GM12878 (cell line): ENCODE measurements around the gene GJA1. TPM values are rescaled to one million over a fixed set of nuclear protein-coding genes. Genes with fewer than 3 reads are reported as not detected.

ENCODE experiments used
- ATAC-seq: fragments of 200-7000 bp; cut with Tn5 transposase; 3 replicates; pipeline ENCODE4 v1.9.1; 2020; ENCODE audit warnings: mild to moderate bottlenecking, moderate library complexity
- BruUV-seq: library from RNA; stranded (reverse); fragments of 400-500 nt; replicated peaks from 2 replicates; lab custom pipeline; 2021; lab: Mats Ljungman, UMichigan
- CTCF ChIA-PET: fragments of 300-600 bp; sonication (Branson Sonifier 250); formaldehyde crosslinking; extraction: SDS; loops from one replicate; lab custom pipeline; 2021; ENCODE audit warnings: inconsistent platforms; lab: Yijun Ruan, JAX
- POLR2A ChIA-PET: fragments of 350-600 bp; formaldehyde crosslinking; extraction: SDS; loops from one replicate; lab custom pipeline; 2021; ENCODE audit warnings: inconsistent platforms; lab: Charles Lee
- RAD21 ChIA-PET: fragments of 300-600 bp; sonication (Branson Sonifier 250); formaldehyde crosslinking; loops from one replicate; lab custom pipeline; 2023; ENCODE audit warnings: antibody characterized with exemption; ENCODE audit not compliant: unreplicated experiment; lab: Charles Lee
- SMC1A ChIA-PET: fragments of 300-600 bp; sonication (Branson Sonifier 250); formaldehyde crosslinking; loops from one replicate; lab custom pipeline; 2023; ENCODE audit not compliant: unreplicated experiment, uncharacterized antibody; lab: Charles Lee
- DNase-seq: peaks from one replicate; pipeline ENCODE4 v3.0.0-alpha.2; 2011; ENCODE audit warnings: low read depth, low spot score
- FAIRE-seq: peaks from 3 replicates; lab custom pipeline; 2011; peaks lifted over from hg19 to GRCh38; lab: Jason Lieb, UNC
- H2AFZ ChIP-seq: 2 replicates; pipeline ENCODE4 v1.6.0; 2011; ENCODE audit warnings: low read depth, low read length, control low read depth; ENCODE audit not compliant: control insufficient read depth
- H3K27ac ChIP-seq: 2 replicates; pipeline ENCODE4 v1.5.1; 2011; ENCODE audit warnings: control low read depth; ENCODE audit not compliant: control insufficient read depth, insufficient read depth
- H3K27me3 ChIP-seq, 2 experiments: replicated peaks in 1 of 2; 2 replicates each; pipeline versions ENCODE4 v1.6.0 to v1.6.1; 2011; ENCODE audit warnings: low read length in 1 of 2; ENCODE audit not compliant: control insufficient read depth in 2 of 2, insufficient read depth in 2 of 2
- H3K36me3 ChIP-seq, 2 experiments: 2 replicates each; pipeline ENCODE4 v1.5.1; 2011; ENCODE audit warnings: low read length in 1 of 2; ENCODE audit not compliant: control insufficient read depth in 2 of 2, insufficient read depth in 2 of 2
- H3K4me1 ChIP-seq: 2 replicates; pipeline ENCODE4 v1.6.1; 2011; ENCODE audit warnings: mild to moderate bottlenecking, low read length, moderate library complexity, mixed read lengths; ENCODE audit not compliant: control insufficient read depth, insufficient read depth
- H3K4me2 ChIP-seq: 2 replicates; pipeline ENCODE4 v1.6.0; 2011; ENCODE audit warnings: control low read depth; ENCODE audit not compliant: control insufficient read depth, insufficient read depth
- H3K4me3 ChIP-seq: fragments of 200-600 bp; sonication (generic); 2 replicates; pipeline ENCODE4 v1.5.1; 2016
- H3K79me2 ChIP-seq: 2 replicates; pipeline ENCODE4 v1.6.0; 2011; ENCODE audit warnings: low read length; ENCODE audit not compliant: control insufficient read depth, insufficient read depth
- H3K9ac ChIP-seq: 2 replicates; pipeline ENCODE4 v1.8.0; 2011; ENCODE audit warnings: low read length, control low read depth, mixed read lengths; ENCODE audit not compliant: control insufficient read depth, insufficient read depth
- H3K9me3 ChIP-seq: replicated peaks from 3 replicates; pipeline ENCODE4 v1.5.1; 2011; ENCODE audit warnings: mild to moderate bottlenecking, low read length; ENCODE audit not compliant: control insufficient read depth, insufficient read depth
- H4K20me1 ChIP-seq: 2 replicates; pipeline ENCODE4 v1.6.0; 2011; ENCODE audit not compliant: control insufficient read depth, insufficient read depth
- CREM ChIP-seq: IDR thresholded peaks from 2 replicates; pipeline ENCODE4 v1.6.1; 2014; ENCODE audit warnings: antibody characterized with exemption, low read depth
- E2F8 ChIP-seq: fragments of 450-650 bp; IDR thresholded peaks from 2 replicates; pipeline ENCODE4 v1.6.1; 2018; ENCODE audit warnings: mild to moderate bottlenecking, low read depth, moderate library complexity; ENCODE audit not compliant: partially characterized antibody
- EZH2 ChIP-seq: IDR thresholded peaks from 2 replicates; pipeline ENCODE4 v1.6.1; 2012; ENCODE audit warnings: low read depth, mild to moderate bottlenecking, control low read depth, inconsistent platforms, low read length, borderline replicate concordance; ENCODE audit not compliant: control insufficient read depth
- RAD51 ChIP-seq: fragments of 450-650 bp; IDR thresholded peaks from 2 replicates; pipeline ENCODE4 v1.6.1; 2016; ENCODE audit warnings: moderate library complexity, mild to moderate bottlenecking, inconsistent platforms
- REST ChIP-seq: IDR thresholded peaks from 2 replicates; pipeline ENCODE4 v1.6.1; 2012; ENCODE audit warnings: mild to moderate bottlenecking, low read depth, low read length
- TCF3 ChIP-seq: IDR thresholded peaks from 2 replicates; pipeline ENCODE4 v1.6.1; 2012; ENCODE audit warnings: low read depth, mild to moderate bottlenecking, low read length, borderline replicate concordance; ENCODE audit not compliant: insufficient read depth
- ZBTB33 ChIP-seq: fragments of 450-650 bp; IDR thresholded peaks from 2 replicates; pipeline ENCODE4 v1.6.1; 2017; ENCODE audit warnings: mild to moderate bottlenecking
- ZBTB4 ChIP-seq: fragments of 450-650 bp; formaldehyde crosslinking; IDR thresholded peaks from 2 replicates; pipeline ENCODE4 v1.4.0; 2022; ENCODE audit warnings: mild to moderate bottlenecking, moderate library complexity
- WGBS: methylation state at CpG from one replicate; pipeline ENCODE4 v1.1.6; 2016; ENCODE audit warnings: low lambda C conversion rate; ENCODE audit not compliant: insufficient replicate concordance, insufficient coverage; ENCODE audit errors: missing lambda C conversion rate; 5-methylcytosine and 5-hydroxymethylcytosine counted together
- in situ Hi-C: fragments of 300-500 bp; cut with MboI; formaldehyde crosslinking; loops from 9 replicates; pipeline ENCODE4 v1.14.3; 2018; ENCODE audit warnings: mixed read lengths
- intact Hi-C: fragments of 100-400 bp; cut with micrococcal nuclease; formaldehyde crosslinking; loops from one replicate; pipeline ENCODE4 v1.14.2; 2022; ENCODE audit not compliant: unreplicated experiment
- polyA plus RNA-seq, 11 experiments: library from polyadenylated mRNA; depleted of rRNA in 4 of 11; unstranded in 6 of 11; stranded (reverse) in 5 of 11; fragments of >200 nt; fragmentation: Nextera tagmentation in 4 of 11; fragmentation: Illumina TruSeq in 1 of 11; extraction: Ambion mirVana in 4 of 11; extraction: Trizol in 1 of 11; gene quantifications; 1 replicate in 1 of 11; 2 replicates in 10 of 11; pipeline versions ENCODE4 v1.2.1 to v1.2.3, GENCODE V29; 2011 to 2016; ENCODE audit warnings: inconsistent platforms in 2 of 11, missing spikeins in 2 of 11, low read depth in 1 of 11
- total RNA-seq, 4 experiments: library from RNA; depleted of rRNA in 3 of 4; stranded (reverse); fragments of >200 nt in 3 of 4; fragmentation: Illumina TruSeq in 1 of 4; extraction: Trizol in 1 of 4; gene quantifications; 2 replicates each; pipeline versions ENCODE4 v1.2.1 to v1.2.3, GENCODE V29; 2013 to 2021

GJA1 gene
- total and polyA plus RNA-seq, 10 of the 15 experiments (the other 5 are each of a cell fraction or from before 2014, with no cell fraction given): 0.11 to 0.69 (median 0.11) TPM; not detected in 7

GRCh38 chr6:121437851-121438651 lies 2.6 kb downstream of the GJA1 start:
- WGBS: 41% methylated on average over 18 of the region's 18 CpGs
- Histone ChIP-seq H2AFZ (no peak overlapping the region), H3K27me3 (peaks cover 0 to 2% of the 10 kb centered on the region in 2 experiments; a peak in 2 of 4 replicates), H3K79me2 (no peaks in the 10 kb centered on the region), H3K27ac (no peak overlapping the region), H3K9me3 (no peaks in the 10 kb centered on the region), H3K36me3 (no peaks in the 10 kb centered on the region), H3K9ac (no peak overlapping the region), H3K4me3 (no peak overlapping the region), H4K20me1 (no peaks in the 10 kb centered on the region), H3K4me2 (no peak overlapping the region), H3K4me1 (no peaks in the 10 kb centered on the region)
- in situ Hi-C loops (no loop called here), intact Hi-C loops (no loop called here)
- no TSS peak for BruUV-seq
- ATAC-seq (no peak), FAIRE-seq (no peak), DNase-seq (no peak)
- ChIA-PET CTCF (no interaction called here), SMC1A (no interaction called here), RAD21 (no interaction called here), POLR2A (no interaction called here)
- TF ChIP-seq ZBTB4 (CRISPR knock-in tag) (no peak), ZBTB33 (no peak), E2F8 (no peak), REST (no peak), RAD51 (no peak), CREM (no peak), EZH2 (no peak), TCF3 (no peak)
